ENCODE results near the gene EIF5AL1.
"Not testable (repeated sequence)": the region's sequence is repeated elsewhere in the genome, so short reads cannot be mapped to it uniquely, and the experiment has no call there.

EIF5AL1 gene

DNA sequence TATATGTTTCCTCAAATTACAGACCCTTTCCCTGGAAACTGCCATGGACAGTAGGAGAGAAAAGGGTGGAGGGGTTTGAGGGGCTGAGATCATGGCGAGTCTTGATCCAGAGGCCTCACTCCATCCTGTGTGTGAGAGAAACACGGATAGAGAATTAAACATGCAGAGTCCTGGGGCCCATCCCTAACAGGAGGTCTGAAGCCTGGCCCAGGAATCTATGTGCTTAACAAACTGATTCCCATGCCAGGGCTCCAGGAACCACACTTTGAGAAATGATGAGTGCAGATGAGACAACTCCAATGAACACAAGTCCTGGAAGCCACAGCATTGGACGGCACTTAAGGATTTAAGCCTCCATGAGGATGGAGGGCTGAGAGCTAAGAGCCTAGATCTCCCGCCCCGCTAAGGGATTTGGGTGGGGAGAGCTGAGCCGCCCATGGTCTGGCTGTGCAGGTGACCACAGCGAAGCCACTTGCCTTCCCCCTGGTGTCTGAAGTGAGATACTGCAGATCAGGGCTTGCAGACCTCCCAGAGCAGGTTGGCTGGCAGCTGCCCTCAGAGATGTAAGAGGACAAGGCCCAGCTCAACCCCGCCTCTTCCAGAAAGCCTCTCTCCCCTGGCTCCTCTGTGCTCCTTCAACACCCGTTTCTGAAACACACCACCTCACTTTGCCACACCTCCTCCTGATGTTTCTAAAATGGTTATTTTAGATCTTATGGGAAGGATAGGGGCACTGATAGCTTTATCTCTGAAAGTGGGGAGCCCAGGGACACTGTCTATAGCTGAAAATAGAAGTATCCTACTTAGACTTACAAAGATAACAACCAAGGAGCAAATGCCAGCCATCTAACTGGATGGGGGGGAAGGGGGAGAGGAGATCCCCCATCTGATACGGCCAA, 24.8 kb upstream of the EIF5AL1 start:
- no peak for DNase-seq (ENCODE audit: low spot score)

DNA sequence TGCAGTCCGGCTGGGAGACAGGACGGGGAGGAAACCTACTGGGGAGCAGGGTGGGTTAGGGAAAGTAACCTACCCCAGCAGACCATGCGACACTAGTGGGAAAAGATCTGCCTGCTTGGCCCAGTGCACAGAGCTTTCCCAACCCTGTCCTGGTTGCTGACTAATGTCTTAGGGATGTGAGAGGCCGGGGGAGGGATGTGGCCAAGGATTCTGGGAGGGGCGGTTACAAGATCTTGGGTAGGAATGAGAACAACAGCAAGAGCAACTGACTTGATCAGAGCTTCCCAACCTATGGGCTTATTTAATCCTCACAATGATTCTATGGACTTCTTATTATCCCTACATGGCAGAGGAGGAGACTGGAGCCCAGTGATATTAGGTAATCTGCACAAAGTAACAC, 24.0 kb upstream of the EIF5AL1 start:
- DNase-seq (ENCODE audit: low spot score), result peak; percentile 67

DNA sequence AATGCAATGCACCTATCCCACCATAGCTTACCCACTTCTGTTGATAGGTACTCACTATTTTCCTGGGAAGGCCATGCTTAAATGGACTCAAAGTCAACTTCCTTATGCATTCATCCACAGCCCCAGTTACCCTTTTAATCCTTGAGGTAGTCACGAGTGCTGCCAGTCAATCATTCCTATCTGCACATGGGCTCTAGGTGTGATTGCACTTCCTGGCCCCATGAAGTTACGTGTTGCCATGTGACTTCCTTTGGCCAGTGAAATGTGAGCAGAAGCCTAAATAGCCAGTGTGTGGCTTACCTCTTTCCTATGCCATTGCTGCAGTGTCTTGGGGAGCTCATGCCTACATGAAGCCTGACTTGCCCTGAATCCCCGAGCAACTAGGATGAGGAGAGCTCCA, 23.5 kb upstream of the EIF5AL1 start:
- no peak for DNase-seq (ENCODE audit: low spot score)

DNA sequence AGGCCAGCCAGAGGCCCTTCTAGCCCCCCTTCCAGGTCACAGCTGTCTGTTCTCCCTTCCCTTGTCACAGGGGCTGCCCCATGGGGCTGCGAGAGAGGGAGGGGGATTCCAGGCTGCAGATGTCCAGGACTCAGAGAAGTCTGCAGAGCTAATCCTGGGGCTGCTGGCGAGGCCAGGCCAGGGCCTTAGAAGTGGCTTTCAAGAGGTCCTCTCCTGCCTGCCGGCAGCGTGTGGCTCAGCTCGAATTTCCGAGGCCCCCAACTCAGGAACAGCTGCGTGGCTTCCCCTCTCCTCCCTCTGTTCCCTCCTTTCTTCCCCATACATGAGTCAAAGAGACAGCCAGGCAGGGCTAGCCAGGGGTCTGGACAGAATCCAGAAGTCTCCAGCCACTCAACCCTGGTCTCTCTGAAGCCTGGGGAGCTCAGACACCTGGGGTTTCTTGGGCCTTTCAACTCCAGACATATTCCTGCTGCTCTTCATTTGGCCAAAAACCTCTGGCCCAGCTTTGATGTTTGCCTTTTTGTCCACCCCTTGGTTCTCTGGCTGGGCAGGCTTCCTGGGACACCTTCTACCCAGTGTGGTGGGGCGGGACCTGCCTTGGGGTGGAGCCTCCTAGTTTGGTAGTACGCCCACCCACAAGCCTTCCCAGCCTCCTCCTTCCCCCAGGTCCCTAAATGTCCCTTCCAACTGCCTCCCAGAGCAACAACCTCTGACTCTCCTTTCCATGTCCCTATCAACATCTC, 21.8 kb upstream of the EIF5AL1 start:
- DNase-seq (ENCODE audit: low spot score), result peak; percentile 80

DNA sequence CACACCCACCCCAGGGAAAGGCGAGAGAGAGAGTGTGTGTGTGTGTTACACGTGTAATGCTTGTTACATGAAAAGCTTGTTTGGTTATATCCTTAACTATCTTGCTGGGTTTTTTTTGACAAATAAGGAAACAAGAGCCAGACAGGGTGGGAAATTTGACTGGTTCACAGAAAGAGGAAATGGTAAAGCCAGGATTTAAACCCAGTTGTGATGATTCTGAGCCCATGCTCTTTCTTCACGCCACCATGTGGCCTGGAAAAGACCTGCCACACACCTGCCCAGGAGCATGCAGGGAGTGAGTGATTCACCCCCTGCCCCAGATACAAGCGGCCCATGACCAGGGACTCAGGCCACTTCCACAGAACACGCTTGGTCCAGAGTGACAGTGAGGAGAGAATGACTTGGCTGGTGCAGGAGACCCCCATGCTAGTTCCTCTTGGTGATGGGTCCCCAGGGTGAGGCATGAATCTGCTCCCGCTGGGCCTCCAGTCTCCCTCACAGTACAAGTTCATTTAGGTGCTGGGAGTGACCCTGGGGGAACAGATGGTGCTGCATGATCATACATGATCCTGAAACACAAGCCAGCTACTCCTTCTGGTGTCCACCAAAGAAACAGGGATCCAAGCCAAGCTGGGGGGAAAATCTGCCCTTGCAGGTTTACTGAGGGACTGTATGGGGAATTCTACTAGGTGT, 21.0 kb upstream of the EIF5AL1 start:
- DNase-seq (ENCODE audit: low spot score), result no peak

DNA sequence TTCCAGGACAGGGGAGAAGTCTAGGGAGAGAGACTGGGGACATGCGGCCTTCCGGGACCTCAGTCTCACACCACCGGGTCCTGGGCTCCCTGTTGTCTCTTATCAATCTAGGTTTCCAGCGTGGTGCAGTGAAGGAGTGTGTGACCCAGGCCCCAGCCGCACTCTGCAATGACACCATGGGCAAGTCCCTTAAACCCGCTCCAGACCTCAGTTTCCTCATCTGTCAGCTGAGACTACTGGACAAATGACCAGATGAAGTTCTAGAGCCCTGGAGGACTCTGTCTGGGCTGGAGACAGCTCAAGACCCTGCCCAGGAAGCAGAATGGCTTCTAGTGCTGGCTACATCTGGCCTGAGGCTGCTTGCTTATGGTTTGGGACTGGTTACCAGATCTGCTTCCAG, 20.1 kb upstream of the EIF5AL1 start:
- no peak for DNase-seq (ENCODE audit: low spot score)

DNA sequence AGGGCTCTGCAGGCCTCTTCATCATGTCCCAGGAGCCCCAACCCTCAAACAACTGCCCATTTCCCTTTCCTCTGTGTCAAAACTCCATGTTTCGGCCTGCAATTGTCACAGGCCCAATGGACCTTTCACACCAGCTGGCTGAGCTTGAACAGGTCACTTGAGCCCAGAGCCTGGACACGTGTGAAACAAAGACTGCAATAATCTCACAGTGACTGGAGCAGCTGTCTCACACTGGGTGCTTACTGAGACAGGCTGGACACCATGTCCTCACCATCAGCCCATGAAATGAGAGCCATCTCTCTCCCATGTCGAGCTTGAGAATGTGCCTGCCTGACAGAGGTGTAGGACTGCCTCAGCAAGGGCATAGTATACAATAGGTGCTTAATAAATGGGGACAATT, 19.5 kb upstream of the EIF5AL1 start:
- no peak for DNase-seq (ENCODE audit: low spot score)

DNA sequence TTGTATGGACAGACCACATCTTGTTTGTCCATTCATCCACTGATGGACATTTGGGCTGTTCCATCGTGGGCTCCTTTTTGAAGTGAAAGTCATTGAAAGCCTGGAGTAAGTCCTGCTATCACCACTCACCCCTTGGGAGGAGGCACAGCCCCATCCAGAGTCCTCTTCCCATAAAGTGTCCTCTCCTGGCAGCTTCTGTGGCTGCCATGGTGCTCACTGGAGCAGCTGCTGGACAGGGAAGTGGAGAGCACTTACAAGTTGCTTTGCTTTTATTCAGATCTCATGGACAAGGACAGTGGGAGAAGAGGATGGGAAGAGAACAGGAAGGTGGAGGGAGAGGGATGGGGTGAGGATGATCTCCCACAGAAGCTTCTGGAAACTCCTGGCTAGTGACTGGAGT, 18.5 kb upstream of the EIF5AL1 start:
- DNase-seq (ENCODE audit: low spot score), result no peak

DNA sequence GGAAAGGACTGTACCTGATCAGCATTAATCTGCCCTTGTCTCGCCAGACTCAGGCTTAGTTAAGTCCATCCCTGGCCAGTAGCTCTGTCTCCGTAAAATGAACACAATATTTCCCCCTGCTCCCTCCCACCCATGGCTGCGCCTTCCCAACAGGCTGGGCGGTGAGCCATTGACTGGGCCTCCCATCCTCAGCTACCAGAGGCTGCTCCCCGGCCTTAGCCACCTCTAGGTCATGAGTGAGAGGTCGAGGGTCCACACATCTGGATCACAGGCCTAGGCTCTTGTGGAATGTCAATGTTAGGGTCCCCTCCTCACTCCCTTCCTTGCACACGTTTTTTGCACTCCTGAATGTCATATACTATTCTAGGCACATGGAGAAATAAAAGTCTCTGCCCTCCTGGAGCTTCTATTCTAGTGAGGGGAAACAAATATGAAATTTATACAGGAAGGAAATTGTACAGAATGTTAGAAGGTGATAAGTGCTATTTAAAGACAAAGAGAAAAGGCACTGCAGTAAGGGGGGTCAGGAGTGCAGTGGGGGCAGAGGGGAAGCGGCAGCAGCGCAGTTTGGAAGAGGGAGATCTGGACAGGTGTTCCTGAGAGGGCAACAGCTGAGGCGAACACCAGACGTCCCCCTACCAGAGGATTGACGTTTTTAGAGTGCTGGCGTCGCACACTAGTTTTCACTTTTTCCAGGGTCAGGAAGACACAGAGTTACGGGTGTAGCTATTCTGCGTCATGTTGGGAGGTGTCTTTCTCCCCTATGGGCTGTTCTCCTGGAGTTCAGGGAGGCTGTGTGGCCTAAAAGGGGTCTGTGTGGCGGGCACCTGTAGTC, 17.2 kb upstream of the EIF5AL1 start:
- DNase-seq (ENCODE audit: low spot score), result no peak

DNA sequence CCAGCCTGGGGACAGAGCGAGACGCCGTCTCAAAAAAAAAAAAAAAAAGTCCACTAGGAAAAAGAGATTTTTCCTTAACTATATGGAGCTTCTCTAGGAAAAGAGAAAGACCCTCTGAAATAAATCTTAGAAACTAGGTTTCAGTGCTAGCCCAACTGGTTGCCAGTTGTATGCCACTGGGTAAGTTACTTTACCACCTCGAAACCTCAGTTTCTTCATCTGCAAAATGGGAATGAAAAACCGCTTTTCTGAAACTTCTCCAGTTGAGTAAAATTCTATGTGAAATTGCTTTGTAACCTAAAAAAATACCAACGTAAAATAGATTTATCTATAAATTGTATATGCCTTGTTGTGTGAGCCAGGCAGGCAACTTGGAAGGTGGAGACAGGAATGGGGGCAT, 16.5 kb upstream of the EIF5AL1 start:
- DNase-seq (ENCODE audit: low spot score), result no peak

DNA sequence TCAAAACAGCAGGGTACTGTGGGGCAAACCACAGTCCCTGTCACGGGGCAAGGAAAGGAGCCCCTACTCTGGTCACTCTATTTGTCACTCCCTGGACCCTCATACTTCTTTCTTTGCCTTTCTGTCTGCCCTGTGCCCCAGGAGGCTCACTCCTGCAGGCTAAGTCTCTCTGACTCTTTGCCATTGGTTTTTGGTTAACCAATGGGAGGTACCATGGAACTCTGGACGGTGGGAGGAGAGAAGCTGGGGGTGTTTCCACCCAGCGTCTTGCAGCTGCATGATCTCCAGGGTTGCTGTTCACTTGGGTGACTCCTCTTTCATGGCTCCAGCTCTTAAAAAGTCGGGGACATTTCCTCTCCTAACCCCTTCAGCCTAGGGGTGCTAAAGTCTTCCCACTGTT, 15.4 kb upstream of the EIF5AL1 start:
- DNase-seq (ENCODE audit: low spot score), result no peak

DNA sequence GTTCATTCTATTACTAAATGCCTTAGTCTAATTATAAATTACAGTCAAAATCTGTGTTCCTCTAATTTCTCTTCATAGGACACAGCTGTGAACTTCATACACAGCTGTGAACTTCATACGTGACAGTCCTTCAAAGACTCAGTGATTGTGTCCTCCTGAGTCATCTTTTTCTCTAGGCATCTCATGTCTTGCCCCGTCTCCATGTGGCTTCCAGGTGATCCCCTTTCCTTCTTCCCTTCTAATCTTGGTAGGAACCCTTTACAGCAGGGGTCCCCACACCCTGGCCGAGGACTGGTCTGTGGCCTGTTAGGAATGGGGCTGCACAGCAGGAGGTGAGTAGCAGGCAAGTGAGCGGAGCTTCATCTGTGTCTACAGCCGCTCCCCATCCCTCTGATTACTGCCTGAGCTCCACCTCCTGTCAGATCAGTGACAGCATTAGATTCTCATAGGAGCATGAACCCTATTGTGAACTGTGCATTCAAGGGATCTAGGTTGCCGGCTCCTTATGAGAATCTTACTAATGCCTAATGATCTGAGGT, 14.0 kb upstream of the EIF5AL1 start:
- no peak for DNase-seq (ENCODE audit: low spot score)

DNA sequence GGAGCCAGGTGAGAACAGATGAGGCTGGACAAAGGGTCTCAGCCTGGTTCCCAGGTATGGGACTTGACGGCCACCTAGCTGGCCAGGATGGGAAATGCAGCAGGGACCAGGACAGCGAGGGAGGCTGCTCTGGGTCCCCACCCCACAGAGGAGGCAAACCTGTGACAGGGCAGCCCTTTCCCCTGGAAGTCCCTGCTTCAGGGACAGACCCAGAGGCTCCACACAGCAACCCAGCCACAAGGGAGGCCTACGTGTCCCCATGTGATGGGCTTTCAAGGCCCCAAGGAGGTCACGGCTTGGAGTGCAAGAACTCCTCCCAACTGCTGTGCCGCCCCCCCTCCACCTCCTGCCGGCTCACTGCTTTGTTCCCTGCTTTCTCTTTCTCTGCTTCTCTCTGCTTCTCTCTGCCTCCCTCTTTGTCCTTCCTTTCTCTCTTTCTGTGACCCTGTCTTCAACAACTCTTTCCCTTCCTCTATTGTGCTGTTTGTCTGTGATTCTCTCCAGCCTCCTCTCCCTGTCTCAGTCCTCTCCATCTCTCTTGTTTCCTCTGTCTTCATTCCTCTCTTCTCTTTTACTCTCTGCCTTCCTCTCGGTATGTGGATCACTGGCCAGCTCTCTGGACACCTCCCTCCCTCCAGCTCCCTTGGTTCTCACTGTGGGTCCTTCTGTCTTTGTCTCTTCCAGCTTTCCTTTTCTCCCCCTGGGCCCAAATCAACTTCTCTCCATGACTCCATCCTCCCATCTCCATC, 9.6 kb upstream of the EIF5AL1 start:
- DNase-seq (ENCODE audit: low spot score), result no peak

DNA sequence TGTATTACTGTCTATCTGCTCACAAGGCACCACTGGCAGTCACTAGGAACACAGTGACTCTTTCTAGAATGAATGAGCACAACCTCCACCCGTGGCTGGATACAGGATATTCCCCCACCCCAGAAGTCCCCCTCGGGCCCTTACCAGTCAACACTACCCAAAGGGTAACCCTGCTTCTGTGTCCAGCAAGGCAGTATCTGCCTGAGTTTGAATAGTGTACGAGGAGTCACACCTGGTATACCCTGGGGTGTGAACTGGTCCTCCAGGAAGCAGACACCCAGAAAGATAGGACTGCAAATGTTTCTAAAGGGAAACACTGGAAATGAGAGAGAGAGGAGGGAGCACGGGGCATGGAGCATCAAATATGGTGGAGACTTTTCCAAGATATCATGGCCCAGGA, 8.5 kb upstream of the EIF5AL1 start:
- not testable (repeated sequence) for DNase-seq (ENCODE audit: low spot score)

DNA sequence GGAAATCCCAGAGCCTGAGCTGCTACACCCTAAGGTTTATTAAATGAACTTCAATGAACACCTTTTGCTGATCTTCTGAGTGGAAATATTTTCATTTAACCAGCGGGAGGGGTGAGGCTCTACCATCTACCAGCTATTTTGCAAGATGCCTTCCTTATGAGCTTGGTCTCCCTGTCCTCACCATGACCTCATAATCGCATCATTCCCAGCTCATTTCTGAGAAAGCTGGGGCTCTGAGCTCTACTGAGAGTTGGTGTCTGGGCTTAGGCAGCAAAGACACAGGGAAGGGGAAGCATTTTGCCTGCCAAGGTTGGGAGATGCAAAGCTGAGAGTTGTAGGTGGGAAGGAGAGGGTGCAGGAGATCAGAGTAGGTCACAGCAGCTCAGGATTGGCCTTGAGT, 7.8 kb upstream of the EIF5AL1 start:
- DNase-seq (ENCODE audit: low spot score), result not testable (repeated sequence)

DNA sequence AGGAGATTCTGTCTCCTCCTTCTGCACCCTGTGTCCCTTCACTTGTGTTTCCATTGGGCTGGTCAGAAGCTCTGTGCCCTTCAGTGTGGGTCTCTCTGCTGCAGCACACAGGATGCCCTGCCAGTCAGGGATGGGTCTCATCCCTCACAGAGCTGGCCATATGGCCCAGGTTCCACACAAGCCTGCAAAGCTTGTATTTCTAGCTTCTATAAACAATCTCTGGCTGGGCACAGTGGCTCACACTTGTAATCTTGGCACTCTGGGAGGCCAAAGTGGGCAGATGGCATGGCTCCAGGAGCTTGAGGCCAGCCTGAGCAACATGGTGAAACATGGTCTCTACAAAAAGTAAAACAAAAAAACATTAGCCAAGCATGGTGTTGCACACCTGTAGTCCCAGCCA, 7.0 kb upstream of the EIF5AL1 start:
- not testable (repeated sequence) for DNase-seq (ENCODE audit: low spot score)

DNA sequence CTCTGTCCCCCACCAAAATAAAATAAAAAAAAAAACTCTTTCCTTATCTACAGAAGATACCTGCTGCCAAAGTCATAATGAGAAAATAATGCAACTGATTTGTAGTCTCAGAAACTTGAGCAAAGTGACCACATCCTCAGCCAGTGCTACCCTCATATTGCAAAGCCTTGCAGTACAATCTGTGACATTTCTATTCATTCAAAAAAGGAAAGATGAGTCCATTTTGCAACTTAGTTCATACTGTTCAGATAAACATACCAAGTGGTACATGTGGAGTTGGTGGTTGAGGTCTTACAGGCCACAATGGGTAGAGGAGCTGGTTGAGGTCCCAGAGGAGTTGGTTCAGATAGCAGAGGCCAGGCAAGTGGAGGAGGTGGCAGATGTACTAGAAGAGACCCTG, 6.5 kb upstream of the EIF5AL1 start:
- no peak for DNase-seq (ENCODE audit: low spot score)

DNA sequence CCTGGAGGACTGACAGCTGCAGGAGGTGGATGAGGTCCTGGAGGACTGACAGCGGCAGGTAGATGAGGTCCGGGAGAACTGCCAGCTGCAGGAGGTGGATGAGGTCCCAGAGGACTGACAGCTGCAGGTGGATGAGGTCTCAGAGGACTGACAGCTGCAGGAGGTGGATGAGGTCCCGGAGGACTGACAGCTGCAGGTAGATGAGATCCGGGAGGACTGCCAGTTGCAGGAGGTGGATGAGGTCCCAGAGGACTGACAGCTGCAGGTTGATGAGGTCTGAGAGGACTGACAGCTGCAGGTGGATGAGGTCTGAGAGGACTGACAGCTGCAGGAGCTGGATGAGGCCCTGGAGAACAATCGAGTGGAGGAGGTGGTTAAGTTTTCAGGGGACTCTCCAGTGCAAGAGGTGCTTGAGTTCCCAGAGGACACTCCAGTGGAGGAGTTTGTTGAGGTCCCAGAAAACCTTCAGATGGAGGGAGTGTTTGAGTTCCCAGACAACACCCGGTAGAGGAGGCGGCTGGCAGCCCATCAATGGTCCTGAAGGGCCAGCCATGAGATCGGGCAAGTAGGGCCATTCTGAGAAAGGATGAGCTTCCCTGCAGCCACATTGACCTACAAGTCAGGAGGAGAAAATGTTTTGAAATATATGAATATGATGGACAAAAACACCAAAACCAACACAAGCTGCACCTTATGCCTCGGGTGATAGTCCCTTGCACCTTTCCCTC, 4.7 kb upstream of the EIF5AL1 start:
- DNase-seq (ENCODE audit: low spot score), result no peak

DNA sequence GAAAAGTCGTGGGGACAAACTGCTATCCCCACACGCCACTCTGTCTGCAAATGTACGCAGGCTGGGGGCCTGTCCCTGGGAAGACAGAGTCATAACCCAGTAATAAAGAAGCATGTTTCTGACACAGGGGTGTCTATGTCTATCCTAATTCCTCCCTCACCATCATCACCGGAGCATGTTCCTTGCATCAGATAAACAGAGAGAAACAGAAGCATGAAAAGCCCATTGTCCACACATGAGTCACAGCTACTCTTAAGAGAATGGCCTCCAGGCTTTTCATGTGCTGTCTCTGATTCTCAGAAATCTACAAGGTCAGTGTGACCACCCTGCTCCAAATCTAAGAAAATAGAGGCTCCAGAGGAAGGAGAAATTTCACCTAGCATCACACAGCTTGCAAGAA, 4.1 kb upstream of the EIF5AL1 start:
- not testable (repeated sequence) for DNase-seq (ENCODE audit: low spot score)

DNA sequence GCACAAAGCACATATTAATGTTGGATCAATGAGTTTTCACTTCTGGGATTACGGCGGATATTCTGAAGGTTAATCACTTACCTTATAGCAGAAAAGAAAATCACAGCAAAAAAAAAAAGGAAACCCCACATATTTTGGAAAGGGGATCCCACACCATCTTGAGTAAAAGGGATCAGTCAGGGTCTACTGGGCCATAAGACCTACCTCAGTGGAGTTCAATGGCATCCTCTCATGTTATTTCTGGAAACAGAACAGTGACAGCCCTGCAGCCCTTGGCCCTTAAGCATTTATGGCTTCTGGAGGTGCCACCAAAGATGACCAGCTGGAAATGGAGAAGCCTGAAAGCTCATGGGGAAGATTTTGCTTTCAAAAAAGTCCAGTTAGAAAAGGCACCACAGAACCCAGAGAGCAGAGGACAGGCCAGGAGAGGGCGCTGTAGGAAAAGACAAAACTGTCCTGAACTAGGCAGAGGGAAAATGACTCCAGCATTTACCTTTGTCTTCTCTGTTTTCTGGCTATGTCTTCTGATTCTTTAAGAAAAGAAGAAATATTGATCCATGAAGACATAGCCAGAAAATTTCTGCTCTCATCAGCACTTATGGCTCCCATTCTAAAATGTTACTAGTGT, 2.9 kb upstream of the EIF5AL1 start:
- not testable (repeated sequence) for DNase-seq (ENCODE audit: low spot score)
